Parathyroid adenoma (tissue), 2 donors: ENCODE data around the gene CA9.

Experiments used
- H2AFZ ChIP-seq: fragments of 300-600 bp; sonication (generic); one replicate; pipeline ENCODE4 v1.7.0; 2017; ENCODE audit warnings: antibody characterized with exemption, mild to moderate bottlenecking
- H3K27ac ChIP-seq: fragments of 300-600 bp; sonication (generic); one replicate; pipeline ENCODE4 v1.7.0; 2017
- H3K27me3 ChIP-seq: fragments of 300-600 bp; sonication (generic); one replicate; pipeline ENCODE4 v1.7.0; 2017; ENCODE audit warnings: low read length; ENCODE audit not compliant: control insufficient read depth, insufficient read depth
- H3K36me3 ChIP-seq: fragments of 300-600 bp; sonication (generic); one replicate; pipeline ENCODE4 v1.7.0; 2017; ENCODE audit warnings: low read length; ENCODE audit not compliant: control insufficient read depth, insufficient read depth
- H3K4me1 ChIP-seq: fragments of 300-600 bp; sonication (generic); one replicate; pipeline ENCODE4 v1.7.0; 2017; ENCODE audit warnings: control low read depth
- H3K4me2 ChIP-seq: fragments of 300-600 bp; sonication (generic); one replicate; pipeline ENCODE4 v1.7.0; 2017; ENCODE audit warnings: low read length
- H3K4me3 ChIP-seq: fragments of 300-600 bp; sonication (generic); one replicate; pipeline ENCODE4 v1.7.0; 2017; ENCODE audit warnings: low read depth, low read length
- H3K79me2 ChIP-seq: fragments of 300-600 bp; sonication (generic); one replicate; pipeline ENCODE4 v1.7.0; 2017; ENCODE audit warnings: control low read depth
- H3K9ac ChIP-seq: fragments of 300-600 bp; sonication (generic); one replicate; pipeline ENCODE4 v1.7.0; 2017; ENCODE audit warnings: mild to moderate bottlenecking
- H3K9me3 ChIP-seq: fragments of 300-600 bp; sonication (generic); one replicate; pipeline ENCODE4 v1.7.0; 2017; ENCODE audit warnings: low read length; ENCODE audit not compliant: control insufficient read depth
- TF ChIP-seq, protein P1 (sequence below): fragments of 300-600 bp; sonication (generic); IDR thresholded peaks from one replicate; pipeline ENCODE4 v1.7.0; 2017; ENCODE audit warnings: antibody characterized with exemption, mild to moderate bottlenecking
- donor health status: primary hyperparathyroidism.

Gene CA9

GRCh38 chr9:35687306-35687705, 13.6 kb downstream of the CA9 start:
- TF ChIP-seq, protein P1, sequence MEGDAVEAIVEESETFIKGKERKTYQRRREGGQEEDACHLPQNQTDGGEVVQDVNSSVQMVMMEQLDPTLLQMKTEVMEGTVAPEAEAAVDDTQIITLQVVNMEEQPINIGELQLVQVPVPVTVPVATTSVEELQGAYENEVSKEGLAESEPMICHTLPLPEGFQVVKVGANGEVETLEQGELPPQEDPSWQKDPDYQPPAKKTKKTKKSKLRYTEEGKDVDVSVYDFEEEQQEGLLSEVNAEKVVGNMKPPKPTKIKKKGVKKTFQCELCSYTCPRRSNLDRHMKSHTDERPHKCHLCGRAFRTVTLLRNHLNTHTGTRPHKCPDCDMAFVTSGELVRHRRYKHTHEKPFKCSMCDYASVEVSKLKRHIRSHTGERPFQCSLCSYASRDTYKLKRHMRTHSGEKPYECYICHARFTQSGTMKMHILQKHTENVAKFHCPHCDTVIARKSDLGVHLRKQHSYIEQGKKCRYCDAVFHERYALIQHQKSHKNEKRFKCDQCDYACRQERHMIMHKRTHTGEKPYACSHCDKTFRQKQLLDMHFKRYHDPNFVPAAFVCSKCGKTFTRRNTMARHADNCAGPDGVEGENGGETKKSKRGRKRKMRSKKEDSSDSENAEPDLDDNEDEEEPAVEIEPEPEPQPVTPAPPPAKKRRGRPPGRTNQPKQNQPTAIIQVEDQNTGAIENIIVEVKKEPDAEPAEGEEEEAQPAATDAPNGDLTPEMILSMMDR = no peak
- Histone ChIP-seq H3K4me2 (no peak overlapping the region), H2AFZ (no peak overlapping the region), H3K9ac (no peak overlapping the region), H3K27ac (peak overlapping the region; percentile 70), H3K27me3 (no peaks in the 10 kb centered on the region), H3K36me3 (no peaks in the 10 kb centered on the region), H3K9me3 (no peaks in the 10 kb centered on the region), H3K4me1 (peaks cover 8% of the 10 kb centered on the region), H3K79me2 (no peaks in the 10 kb centered on the region), H3K4me3 (no peak overlapping the region)

DNA sequence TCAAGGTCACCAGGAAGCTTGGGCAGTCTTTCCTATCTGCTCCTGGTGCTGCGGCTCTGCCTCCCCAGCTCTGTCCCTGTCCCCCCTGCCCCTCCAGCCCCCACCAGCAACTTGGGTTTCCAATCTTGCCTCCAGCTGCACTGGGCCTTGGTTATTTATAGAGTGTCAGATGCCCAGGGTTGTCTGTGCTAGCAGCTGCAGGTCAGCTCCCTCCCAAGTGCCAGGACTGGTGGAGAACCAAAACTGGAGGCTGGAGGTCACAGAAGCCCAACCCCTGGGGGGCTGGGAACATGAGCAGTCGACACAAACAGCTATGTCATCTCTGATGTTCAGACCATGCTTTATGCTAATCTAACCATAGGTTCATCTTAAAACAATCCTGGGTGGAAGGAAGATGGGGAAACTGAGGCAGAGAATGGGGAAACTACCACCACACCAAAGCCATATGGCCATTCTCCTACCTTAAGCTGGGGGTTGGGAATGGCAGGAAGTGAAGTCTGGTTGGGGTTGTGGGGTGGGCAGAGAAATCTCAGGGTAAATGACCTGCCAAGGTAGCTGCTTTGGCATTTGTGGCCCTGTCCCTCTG, 14.3 kb downstream of the CA9 start:
- H3K27me3 ChIP-seq = no peaks in the 10 kb centered on the region
- no peak overlapping the region for H3K27ac ChIP-seq
- no peak overlapping the region for H3K9ac ChIP-seq
- H3K36me3 ChIP-seq = no peaks in the 10 kb centered on the region
- H2AFZ ChIP-seq = no peak overlapping the region
- peaks cover 8% of the 10 kb centered on the region for H3K4me1 ChIP-seq
- H3K79me2 ChIP-seq = no peaks in the 10 kb centered on the region
- H3K4me2 ChIP-seq = no peak overlapping the region
- no peak overlapping the region for H3K4me3 ChIP-seq
- H3K9me3 ChIP-seq = no peaks in the 10 kb centered on the region
- TF ChIP-seq, protein P1 = no peak

GRCh38 chr9:35688558-35689541, 15.1 kb downstream of the CA9 start:
- no peak overlapping the region for H3K9ac ChIP-seq

DNA sequence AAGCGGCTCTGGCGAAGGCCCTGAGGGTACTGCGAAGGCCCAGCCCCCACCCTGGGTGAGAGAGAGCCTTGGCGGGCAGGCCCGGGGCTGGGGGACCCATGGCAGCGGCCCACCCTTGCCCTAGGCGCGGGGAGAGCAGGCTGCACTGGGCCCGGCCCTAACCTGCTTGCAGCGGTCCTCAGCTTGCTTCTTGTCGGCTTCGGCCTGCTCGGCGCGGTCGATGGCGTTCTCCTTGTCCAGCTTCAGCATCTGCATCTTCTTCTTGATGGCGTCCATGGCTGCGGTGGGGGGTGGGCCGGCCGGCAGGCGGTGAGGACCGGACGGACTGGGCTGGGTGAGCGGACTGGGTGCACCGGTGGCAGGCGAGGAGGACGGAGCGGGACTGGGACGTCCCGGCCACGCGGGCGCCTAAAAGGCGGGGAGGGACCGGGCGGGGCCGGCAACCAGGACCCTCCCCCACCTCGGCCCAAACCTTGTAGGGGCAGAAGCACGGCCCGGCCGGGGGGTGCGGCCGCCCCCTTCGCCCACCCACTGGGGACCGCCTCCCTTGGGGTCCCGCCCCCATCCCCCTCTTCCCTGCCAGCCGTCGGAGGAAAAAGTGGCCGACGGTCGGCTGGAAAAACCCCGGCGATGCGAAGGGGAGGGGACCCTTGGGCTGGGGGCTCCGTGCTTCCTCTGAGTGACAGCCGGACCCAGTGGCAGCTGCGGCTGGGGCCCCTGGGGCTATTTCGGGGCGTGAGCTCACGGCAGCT, 16.0 kb downstream of the CA9 start, which contains the start of gene TPM2:
Gene TPM2 (minus strand): TSS at position 384 of the 752 bp plus-strand sequence. CDS start 108 bp downstream, at position 276.
- H3K4me3 ChIP-seq = peak within 1 kb of the TSS; percentile 78
- no peaks in the 10 kb centered on the region for H3K9me3 ChIP-seq
- TF ChIP-seq, protein P1 = no peak
- H2AFZ ChIP-seq = peak within 1 kb of the TSS; percentile 94
- H3K4me2 ChIP-seq = peak within 1 kb of the TSS; percentile 99
- H3K79me2 ChIP-seq = no peaks in the 10 kb centered on the region
- H3K4me1 ChIP-seq = peaks cover 8% of the 10 kb centered on the region
- peak within 1 kb of the TSS; percentile 69 for H3K27ac ChIP-seq
- no peaks in the 10 kb centered on the region for H3K27me3 ChIP-seq
- H3K36me3 ChIP-seq = no peaks in the 10 kb centered on the region
- H3K9ac ChIP-seq = peak within 1 kb of the TSS; percentile 80

More at GRCh38 chr9:35688558-35689541, 15.1 kb downstream of the CA9 start:
- no peak overlapping the region for H2AFZ ChIP-seq
- no peaks in the 10 kb centered on the region for H3K79me2 ChIP-seq
- H3K27ac ChIP-seq = no peak overlapping the region
- no peak overlapping the region for H3K4me2 ChIP-seq
- H3K4me1 ChIP-seq = peaks cover 8% of the 10 kb centered on the region
- H3K9me3 ChIP-seq = no peaks in the 10 kb centered on the region
- no peaks in the 10 kb centered on the region for H3K36me3 ChIP-seq
- TF ChIP-seq, protein P1 = no peak
- H3K27me3 ChIP-seq = no peaks in the 10 kb centered on the region
- peak overlapping the region; percentile 14 for H3K4me3 ChIP-seq
